HepG2 (cell line): ENCODE measurements around the gene SLC4A11. TPM values are rescaled to one million over a fixed set of nuclear protein-coding genes. Genes with fewer than 3 reads are reported as not detected.
A peak's percentile ranks its signal among the peaks of the same experiment; 100 is the strongest.

Experiments used
- ATAC-seq: fragments of 200-7000 bp; cut with Tn5 transposase; 3 replicates; pipeline ENCODE4 v1.9.1; 2020; ENCODE audit warnings: mild to moderate bottlenecking, moderate library complexity
- BruUV-seq: library from RNA; stranded (reverse); fragments of 400-500 nt; replicated peaks from 2 replicates; lab custom pipeline; 2021; lab: Mats Ljungman, UMichigan
- CTCF ChIA-PET: fragments of 300-600 bp; formaldehyde crosslinking; extraction: SDS; loops from one replicate; lab custom pipeline; 2021; ENCODE audit warnings: low total read pairs, inconsistent platforms, low intra/inter-chr PET ratio; lab: Yijun Ruan, JAX
- POLR2A ChIA-PET: fragments of 350-600 bp; sonication (Branson Sonifier 250); formaldehyde crosslinking; loops from one replicate; lab custom pipeline; 2020; ENCODE audit warnings: antibody characterized with exemption, inconsistent platforms; lab: Yijun Ruan, JAX
- DNase-seq: peaks from one replicate; pipeline ENCODE4 v3.0.0-alpha.2; 2015; ENCODE audit warnings: low spot score
- FAIRE-seq: peaks from 3 replicates; lab custom pipeline; 2011; peaks lifted over from hg19 to GRCh38; lab: Jason Lieb, UNC
- H2AFZ ChIP-seq: one replicate; pipeline ENCODE4 v1.6.1; 2011; ENCODE audit warnings: low read length, inconsistent platforms
- H3K27ac ChIP-seq: fragments of 300-600 bp; 3 replicates; pipeline ENCODE4 v1.8.0; 2011; ENCODE audit warnings: mixed run types, mild to moderate bottlenecking, mixed read lengths, low read length, inconsistent platforms; ENCODE audit not compliant: insufficient read depth; ENCODE audit errors: extremely low read length
- H3K27me3 ChIP-seq, 2 experiments: fragments of 200-600 bp in 1 of 2; 2 replicates in 1 of 2; 3 replicates in 1 of 2; pipeline versions ENCODE4 v1.6.0 to v1.8.0; 2011; ENCODE audit warnings: low read length in 2 of 2, mild to moderate bottlenecking in 2 of 2, moderate library complexity in 2 of 2, inconsistent platforms in 1 of 2; ENCODE audit not compliant: insufficient read depth in 2 of 2, control insufficient read depth in 1 of 2
- H3K36me3 ChIP-seq, 2 experiments: fragments of 200-600 bp in 1 of 2; replicated peaks in 1 of 2; 2 replicates in 1 of 2; 3 replicates in 1 of 2; pipeline versions ENCODE4 v1.5.1 to v1.8.0; 2011; ENCODE audit warnings: low read length in 2 of 2, inconsistent platforms in 1 of 2; ENCODE audit not compliant: insufficient read depth in 2 of 2, control insufficient read depth in 1 of 2
- H3K4me1 ChIP-seq: 2 replicates; pipeline ENCODE4 v1.5.1; 2012; ENCODE audit warnings: low read length, inconsistent platforms; ENCODE audit not compliant: insufficient read depth
- H3K4me2 ChIP-seq: 2 replicates; pipeline ENCODE4 v1.6.0; 2011; ENCODE audit warnings: low read depth, low read length, inconsistent platforms
- H3K4me3 ChIP-seq, 3 experiments: fragments of 200-600 bp in 1 of 3; sonication (generic), shearing (Covaris generic) in 1 of 3; replicated peaks in 1 of 3; 2 replicates each; pipeline ENCODE4 v1.5.1; 2011 to 2016; ENCODE audit warnings: low read length in 3 of 3, inconsistent platforms in 2 of 3, low read depth in 2 of 3, mild to moderate bottlenecking in 2 of 3, control low read depth in 1 of 3, mixed read lengths in 1 of 3; ENCODE audit not compliant: insufficient read depth in 1 of 3
- H3K79me2 ChIP-seq: one replicate; pipeline ENCODE4 v1.6.1; 2011; ENCODE audit warnings: low read length, inconsistent platforms; ENCODE audit not compliant: insufficient read depth
- H3K9ac ChIP-seq: 2 replicates; pipeline ENCODE4 v1.6.0; 2011; ENCODE audit warnings: mild to moderate bottlenecking, low read depth, low read length, inconsistent platforms; ENCODE audit not compliant: insufficient read depth
- H3K9me3 ChIP-seq: 2 replicates; pipeline ENCODE4 v1.5.1; 2012; ENCODE audit warnings: mild to moderate bottlenecking, low read length
- H4K20me1 ChIP-seq: 2 replicates; pipeline ENCODE4 v1.6.0; 2011; ENCODE audit warnings: inconsistent platforms, mild to moderate bottlenecking, low read length, moderate library complexity; ENCODE audit not compliant: insufficient read depth
- AGO2 ChIP-seq: fragments of 200-400 bp; formaldehyde crosslinking; optimal IDR thresholded peaks from 2 replicates; pipeline ENCODE3; 2017; ENCODE audit warnings: mild to moderate bottlenecking, low read depth, low read length, moderate library complexity
- POLR2A ChIP-seq, 2 experiments: IDR thresholded peaks; 2 replicates each; pipeline ENCODE4 v1.6.1; 2011; ENCODE audit warnings: low read depth in 2 of 2, low read length in 2 of 2, mild to moderate bottlenecking in 1 of 2, moderate library complexity in 1 of 2; ENCODE audit not compliant: insufficient read depth in 1 of 2
- SMAD3 ChIP-seq: sonication (generic); formaldehyde crosslinking; IDR thresholded peaks from 2 replicates; pipeline ENCODE4 v1.4.0; 2020; ENCODE audit warnings: missing genetic modification reagents
- SUZ12 ChIP-seq: fragments of 150-350 bp; IDR thresholded peaks from 2 replicates; pipeline ENCODE4 v1.6.1; 2014; ENCODE audit warnings: low read depth, low read length
- ZNF253 ChIP-seq: sonication (generic); formaldehyde crosslinking; IDR thresholded peaks from 2 replicates; pipeline ENCODE4 v1.8.0; 2022; ENCODE audit warnings: mild to moderate bottlenecking, missing genetic modification reagents, borderline replicate concordance
- ZNF724P ChIP-seq: sonication (generic); formaldehyde crosslinking; IDR thresholded peaks from 2 replicates; pipeline ENCODE4 v1.8.0; 2022; ENCODE audit warnings: missing genetic modification reagents, borderline replicate concordance
- WGBS: methylation state at CpG from one replicate; pipeline ENCODE4 v1.1.6; 2017; ENCODE audit warnings: low lambda C conversion rate; 5-methylcytosine and 5-hydroxymethylcytosine counted together
- in situ Hi-C: cut with HindIII; loops from 2 replicates; pipeline ENCODE4 v1.10.0; 2017; ENCODE audit warnings: low pct_unique_long_range_greater_than_20kb; ENCODE audit not compliant: extremely low pct_ligation_motif_present
- intact Hi-C: fragments of 100-400 bp; cut with micrococcal nuclease; formaldehyde crosslinking; loops from one replicate; pipeline ENCODE4 v1.10.0; 2022; ENCODE audit not compliant: unreplicated experiment
- polyA plus RNA-seq, 8 experiments: library from polyadenylated mRNA; depleted of rRNA in 3 of 8; stranded (reverse) in 7 of 8; unstranded in 1 of 8; fragments of >200 nt; fragmentation: Illumina TruSeq in 4 of 8; extraction: Trizol in 4 of 8; gene quantifications; 2 replicates each; pipeline versions ENCODE4 v1.2.1 to v1.2.3, GENCODE V29; 2011 to 2016; ENCODE audit warnings: low read depth in 4 of 8, missing spikeins in 1 of 8, mixed read lengths in 1 of 8; ENCODE audit not compliant: insufficient read depth in 1 of 8
- total RNA-seq, 5 experiments: library from RNA; depleted of rRNA; stranded (reverse); fragments of >200 nt; fragmentation: Illumina TruSeq; extraction: Trizol; gene quantifications; 2 replicates each; pipeline ENCODE4 v1.2.3, GENCODE V29; 2016; ENCODE audit warnings: low read depth in 1 of 5
- TF ChIP-seq, protein P1 (sequence below): sonication (generic); formaldehyde crosslinking; IDR thresholded peaks from 2 replicates; pipeline ENCODE4 v1.9.0; 2021; ENCODE audit warnings: missing genetic modification reagents, mild to moderate bottlenecking, borderline replicate concordance
- TF ChIP-seq, protein P2 (sequence below): sonication (generic); formaldehyde crosslinking; IDR thresholded peaks from 2 replicates; pipeline ENCODE4 v1.5.1; 2020; ENCODE audit warnings: mild to moderate bottlenecking, missing genetic modification reagents, moderate library complexity
- TF ChIP-seq, protein P3 (sequence below): sonication (generic); formaldehyde crosslinking; IDR thresholded peaks from 2 replicates; pipeline ENCODE4 v1.4.0; 2020; ENCODE audit warnings: mild to moderate bottlenecking, missing genetic modification reagents

SLC4A11 gene
- total and polyA plus RNA-seq, 2 of the 13 experiments (the other 11 are each of a cell fraction or from before 2014, with no cell fraction given): 3.9 to 27.0 TPM

DNA sequence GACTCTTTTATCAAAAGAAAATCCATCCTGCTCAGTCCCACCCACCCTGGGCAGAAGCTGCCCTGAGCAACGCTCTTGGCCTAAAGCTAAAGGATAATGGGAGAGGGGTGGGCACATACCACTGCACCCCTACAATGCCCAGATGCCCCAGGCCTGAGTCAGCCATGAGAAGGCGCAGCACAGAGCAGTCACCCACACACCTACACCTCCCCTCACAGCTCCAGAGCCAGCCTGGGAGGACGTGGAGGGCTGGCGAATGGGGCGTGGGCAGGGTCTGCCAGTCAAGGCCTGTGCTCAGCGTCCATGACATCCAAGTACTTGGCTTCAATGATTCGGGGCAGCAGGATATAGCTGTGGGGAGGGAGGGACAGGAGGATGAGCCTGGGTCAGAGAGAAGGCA, 11.5 kb downstream of the SLC4A11 start (continued):
- TF ChIP-seq, protein P1, sequence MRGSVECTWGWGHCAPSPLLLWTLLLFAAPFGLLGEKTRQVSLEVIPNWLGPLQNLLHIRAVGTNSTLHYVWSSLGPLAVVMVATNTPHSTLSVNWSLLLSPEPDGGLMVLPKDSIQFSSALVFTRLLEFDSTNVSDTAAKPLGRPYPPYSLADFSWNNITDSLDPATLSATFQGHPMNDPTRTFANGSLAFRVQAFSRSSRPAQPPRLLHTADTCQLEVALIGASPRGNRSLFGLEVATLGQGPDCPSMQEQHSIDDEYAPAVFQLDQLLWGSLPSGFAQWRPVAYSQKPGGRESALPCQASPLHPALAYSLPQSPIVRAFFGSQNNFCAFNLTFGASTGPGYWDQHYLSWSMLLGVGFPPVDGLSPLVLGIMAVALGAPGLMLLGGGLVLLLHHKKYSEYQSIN (CRISPR knock-in tag): no peak
- TF ChIP-seq, all 625 proteins: peak for 4

DNA sequence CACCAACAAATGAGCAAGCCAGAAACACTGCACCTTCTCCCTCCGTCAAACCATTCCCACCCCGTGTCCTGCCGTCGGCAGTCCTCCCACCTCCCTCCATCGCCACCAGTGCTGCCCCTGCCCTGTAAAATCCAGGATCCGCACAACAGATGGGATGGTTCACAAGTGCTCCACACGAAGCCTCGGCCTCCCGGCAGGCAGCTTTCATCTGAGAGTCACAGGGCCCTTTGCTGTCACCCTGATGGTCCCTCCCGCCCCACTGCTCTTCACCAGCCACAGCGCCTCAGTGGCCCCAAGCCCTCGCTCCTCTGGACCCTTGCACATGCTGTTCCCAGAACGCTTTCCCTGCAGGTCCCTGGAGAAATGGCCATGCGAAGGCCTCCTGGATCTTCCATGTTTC, 12.1 kb downstream of the SLC4A11 start:
- CTCF ChIA-PET: no interaction called here
- intact Hi-C loops: no loop called here
- TF ChIP-seq ZNF253 (CRISPR knock-in tag) (no peak), SMAD3 (CRISPR knock-in tag) (no peak), AGO2 (peak; percentile 38), POLR2A (IDR thresholded peaks at IDR 0.05; ENCODE audit: insufficient read depth in 1 of 2, low read depth in 2 of 2, low read length in 2 of 2) (0 out of 4 replicates have a peak, but pooled peaks of 1 of the 2 experiments have one; percentile 24), ZNF724P (0 out of 2 replicates have a peak, but pooled peaks have one; percentile 24), SUZ12 (no peak)
- TF ChIP-seq, protein P2, sequence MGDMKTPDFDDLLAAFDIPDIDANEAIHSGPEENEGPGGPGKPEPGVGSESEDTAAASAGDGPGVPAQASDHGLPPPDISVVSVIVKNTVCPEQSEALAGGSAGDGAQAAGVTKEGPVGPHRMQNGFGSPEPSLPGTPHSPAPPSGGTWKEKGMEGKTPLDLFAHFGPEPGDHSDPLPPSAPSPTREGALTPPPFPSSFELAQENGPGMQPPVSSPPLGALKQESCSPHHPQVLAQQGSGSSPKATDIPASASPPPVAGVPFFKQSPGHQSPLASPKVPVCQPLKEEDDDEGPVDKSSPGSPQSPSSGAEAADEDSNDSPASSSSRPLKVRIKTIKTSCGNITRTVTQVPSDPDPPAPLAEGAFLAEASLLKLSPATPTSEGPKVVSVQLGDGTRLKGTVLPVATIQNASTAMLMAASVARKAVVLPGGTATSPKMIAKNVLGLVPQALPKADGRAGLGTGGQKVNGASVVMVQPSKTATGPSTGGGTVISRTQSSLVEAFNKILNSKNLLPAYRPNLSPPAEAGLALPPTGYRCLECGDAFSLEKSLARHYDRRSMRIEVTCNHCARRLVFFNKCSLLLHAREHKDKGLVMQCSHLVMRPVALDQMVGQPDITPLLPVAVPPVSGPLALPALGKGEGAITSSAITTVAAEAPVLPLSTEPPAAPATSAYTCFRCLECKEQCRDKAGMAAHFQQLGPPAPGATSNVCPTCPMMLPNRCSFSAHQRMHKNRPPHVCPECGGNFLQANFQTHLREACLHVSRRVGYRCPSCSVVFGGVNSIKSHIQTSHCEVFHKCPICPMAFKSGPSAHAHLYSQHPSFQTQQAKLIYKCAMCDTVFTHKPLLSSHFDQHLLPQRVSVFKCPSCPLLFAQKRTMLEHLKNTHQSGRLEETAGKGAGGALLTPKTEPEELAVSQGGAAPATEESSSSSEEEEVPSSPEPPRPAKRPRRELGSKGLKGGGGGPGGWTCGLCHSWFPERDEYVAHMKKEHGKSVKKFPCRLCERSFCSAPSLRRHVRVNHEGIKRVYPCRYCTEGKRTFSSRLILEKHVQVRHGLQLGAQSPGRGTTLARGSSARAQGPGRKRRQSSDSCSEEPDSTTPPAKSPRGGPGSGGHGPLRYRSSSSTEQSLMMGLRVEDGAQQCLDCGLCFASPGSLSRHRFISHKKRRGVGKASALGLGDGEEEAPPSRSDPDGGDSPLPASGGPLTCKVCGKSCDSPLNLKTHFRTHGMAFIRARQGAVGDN: peak; percentile 23; the same call in 1 of the 2 replicates
- TF ChIP-seq, protein P3, sequence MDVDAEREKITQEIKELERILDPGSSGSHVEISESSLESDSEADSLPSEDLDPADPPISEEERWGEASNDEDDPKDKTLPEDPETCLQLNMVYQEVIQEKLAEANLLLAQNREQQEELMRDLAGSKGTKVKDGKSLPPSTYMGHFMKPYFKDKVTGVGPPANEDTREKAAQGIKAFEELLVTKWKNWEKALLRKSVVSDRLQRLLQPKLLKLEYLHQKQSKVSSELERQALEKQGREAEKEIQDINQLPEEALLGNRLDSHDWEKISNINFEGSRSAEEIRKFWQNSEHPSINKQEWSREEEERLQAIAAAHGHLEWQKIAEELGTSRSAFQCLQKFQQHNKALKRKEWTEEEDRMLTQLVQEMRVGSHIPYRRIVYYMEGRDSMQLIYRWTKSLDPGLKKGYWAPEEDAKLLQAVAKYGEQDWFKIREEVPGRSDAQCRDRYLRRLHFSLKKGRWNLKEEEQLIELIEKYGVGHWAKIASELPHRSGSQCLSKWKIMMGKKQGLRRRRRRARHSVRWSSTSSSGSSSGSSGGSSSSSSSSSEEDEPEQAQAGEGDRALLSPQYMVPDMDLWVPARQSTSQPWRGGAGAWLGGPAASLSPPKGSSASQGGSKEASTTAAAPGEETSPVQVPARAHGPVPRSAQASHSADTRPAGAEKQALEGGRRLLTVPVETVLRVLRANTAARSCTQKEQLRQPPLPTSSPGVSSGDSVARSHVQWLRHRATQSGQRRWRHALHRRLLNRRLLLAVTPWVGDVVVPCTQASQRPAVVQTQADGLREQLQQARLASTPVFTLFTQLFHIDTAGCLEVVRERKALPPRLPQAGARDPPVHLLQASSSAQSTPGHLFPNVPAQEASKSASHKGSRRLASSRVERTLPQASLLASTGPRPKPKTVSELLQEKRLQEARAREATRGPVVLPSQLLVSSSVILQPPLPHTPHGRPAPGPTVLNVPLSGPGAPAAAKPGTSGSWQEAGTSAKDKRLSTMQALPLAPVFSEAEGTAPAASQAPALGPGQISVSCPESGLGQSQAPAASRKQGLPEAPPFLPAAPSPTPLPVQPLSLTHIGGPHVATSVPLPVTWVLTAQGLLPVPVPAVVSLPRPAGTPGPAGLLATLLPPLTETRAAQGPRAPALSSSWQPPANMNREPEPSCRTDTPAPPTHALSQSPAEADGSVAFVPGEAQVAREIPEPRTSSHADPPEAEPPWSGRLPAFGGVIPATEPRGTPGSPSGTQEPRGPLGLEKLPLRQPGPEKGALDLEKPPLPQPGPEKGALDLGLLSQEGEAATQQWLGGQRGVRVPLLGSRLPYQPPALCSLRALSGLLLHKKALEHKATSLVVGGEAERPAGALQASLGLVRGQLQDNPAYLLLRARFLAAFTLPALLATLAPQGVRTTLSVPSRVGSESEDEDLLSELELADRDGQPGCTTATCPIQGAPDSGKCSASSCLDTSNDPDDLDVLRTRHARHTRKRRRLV (CRISPR knock-in tag): no peak

More for the DNA sequence above, 12.1 kb downstream of the SLC4A11 start:
- no peaks in the 10 kb centered on the region for H4K20me1 ChIP-seq
- no TSS peak for BruUV-seq
- POLR2A ChIA-PET: no interaction called here
- ATAC-seq (no peak), DNase-seq (no peak), FAIRE-seq (no peak)
- H3K4me1 ChIP-seq: peaks cover 65% of the 10 kb centered on the region
- 98% methylated on average over 14 of the region's 14 CpGs for WGBS
- no peak overlapping the region for H3K4me2 ChIP-seq
- no peak overlapping the region for H2AFZ ChIP-seq
- H3K27ac ChIP-seq: no peak overlapping the region
- H3K79me2 ChIP-seq: no peaks in the 10 kb centered on the region
- no peaks in the 10 kb centered on the region for H3K9me3 ChIP-seq
- peaks cover under 1 to 18% of the 10 kb centered on the region in 2 experiments; a peak in 4 of 5 replicates for H3K36me3 ChIP-seq
- no peaks in the 10 kb centered on the region for H3K27me3 ChIP-seq
- H3K4me3 ChIP-seq: no peak overlapping the region
- in situ Hi-C loops: no loop called here
- H3K9ac ChIP-seq: no peak overlapping the region
